ENCODE data around the gene SFT2D3.

- TF ChIP-seq CTCF (conservative IDR thresholded peaks at IDR 0.05; ENCODE audit: low read depth, low read length), result no peak
- no peak for TF ChIP-seq EZH2 (IDR thresholded peaks at IDR 0.05; ENCODE audit: borderline replicate concordance, low read depth, low read length, poor library complexity, severe bottlenecking)
These were observed 18.3 kb downstream of the SFT2D3 start for GRCh38 chr2:127719301-127720218.
